HepG2 (cell line): ENCODE data around the gene SPATA31E1. TPM values are rescaled to one million over a fixed set of nuclear protein-coding genes. Genes with fewer than 3 reads are reported as not detected.

ENCODE experiments used
- ATAC-seq: fragments of 200-7000 bp; cut with Tn5 transposase; 3 replicates; pipeline ENCODE4 v1.9.1; 2020; ENCODE audit warnings: mild to moderate bottlenecking, moderate library complexity
- BruUV-seq: library from RNA; stranded (reverse); fragments of 400-500 nt; replicated peaks from 2 replicates; lab custom pipeline; 2021; lab: Mats Ljungman, UMichigan
- CTCF ChIA-PET: fragments of 300-600 bp; formaldehyde crosslinking; extraction: SDS; loops from one replicate; lab custom pipeline; 2021; ENCODE audit warnings: low total read pairs, inconsistent platforms, low intra/inter-chr PET ratio; lab: Yijun Ruan, JAX
- POLR2A ChIA-PET: fragments of 350-600 bp; sonication (Branson Sonifier 250); formaldehyde crosslinking; loops from one replicate; lab custom pipeline; 2020; ENCODE audit warnings: antibody characterized with exemption, inconsistent platforms; lab: Yijun Ruan, JAX
- DNase-seq: peaks from one replicate; pipeline ENCODE4 v3.0.0-alpha.2; 2015; ENCODE audit warnings: low spot score
- FAIRE-seq: peaks from 3 replicates; lab custom pipeline; 2011; peaks lifted over from hg19 to GRCh38; lab: Jason Lieb, UNC
- H2AFZ ChIP-seq: one replicate; pipeline ENCODE4 v1.6.1; 2011; ENCODE audit warnings: low read length, inconsistent platforms
- H3K27ac ChIP-seq: fragments of 300-600 bp; 3 replicates; pipeline ENCODE4 v1.8.0; 2011; ENCODE audit warnings: mixed run types, mild to moderate bottlenecking, mixed read lengths, low read length, inconsistent platforms; ENCODE audit not compliant: insufficient read depth; ENCODE audit errors: extremely low read length
- H3K27me3 ChIP-seq, 2 experiments: fragments of 200-600 bp in 1 of 2; 2 replicates in 1 of 2; 3 replicates in 1 of 2; pipeline versions ENCODE4 v1.6.0 to v1.8.0; 2011; ENCODE audit warnings: low read length in 2 of 2, mild to moderate bottlenecking in 2 of 2, moderate library complexity in 2 of 2, inconsistent platforms in 1 of 2; ENCODE audit not compliant: insufficient read depth in 2 of 2, control insufficient read depth in 1 of 2
- H3K36me3 ChIP-seq, 2 experiments: fragments of 200-600 bp in 1 of 2; replicated peaks in 1 of 2; 2 replicates in 1 of 2; 3 replicates in 1 of 2; pipeline versions ENCODE4 v1.5.1 to v1.8.0; 2011; ENCODE audit warnings: low read length in 2 of 2, inconsistent platforms in 1 of 2; ENCODE audit not compliant: insufficient read depth in 2 of 2, control insufficient read depth in 1 of 2
- H3K4me1 ChIP-seq: 2 replicates; pipeline ENCODE4 v1.5.1; 2012; ENCODE audit warnings: low read length, inconsistent platforms; ENCODE audit not compliant: insufficient read depth
- H3K4me2 ChIP-seq: 2 replicates; pipeline ENCODE4 v1.6.0; 2011; ENCODE audit warnings: low read depth, low read length, inconsistent platforms
- H3K4me3 ChIP-seq, 3 experiments: fragments of 200-600 bp in 1 of 3; sonication (generic), shearing (Covaris generic) in 1 of 3; replicated peaks in 1 of 3; 2 replicates each; pipeline ENCODE4 v1.5.1; 2011 to 2016; ENCODE audit warnings: low read length in 3 of 3, inconsistent platforms in 2 of 3, low read depth in 2 of 3, mild to moderate bottlenecking in 2 of 3, control low read depth in 1 of 3, mixed read lengths in 1 of 3; ENCODE audit not compliant: insufficient read depth in 1 of 3
- H3K79me2 ChIP-seq: one replicate; pipeline ENCODE4 v1.6.1; 2011; ENCODE audit warnings: low read length, inconsistent platforms; ENCODE audit not compliant: insufficient read depth
- H3K9ac ChIP-seq: 2 replicates; pipeline ENCODE4 v1.6.0; 2011; ENCODE audit warnings: mild to moderate bottlenecking, low read depth, low read length, inconsistent platforms; ENCODE audit not compliant: insufficient read depth
- H3K9me3 ChIP-seq: 2 replicates; pipeline ENCODE4 v1.5.1; 2012; ENCODE audit warnings: mild to moderate bottlenecking, low read length
- H4K20me1 ChIP-seq: 2 replicates; pipeline ENCODE4 v1.6.0; 2011; ENCODE audit warnings: inconsistent platforms, mild to moderate bottlenecking, low read length, moderate library complexity; ENCODE audit not compliant: insufficient read depth
- BCL6 ChIP-seq: IDR thresholded peaks from 2 replicates; pipeline ENCODE4 v1.6.1; 2016; ENCODE audit warnings: missing genetic modification reagents, missing compliant biosample characterization
- DNMT1 ChIP-seq: sonication (generic); formaldehyde crosslinking; IDR thresholded peaks from 2 replicates; pipeline ENCODE4 v1.5.1; 2020; ENCODE audit warnings: mild to moderate bottlenecking, missing genetic modification reagents
- DPF2 ChIP-seq: sonication (generic); formaldehyde crosslinking; IDR thresholded peaks from 2 replicates; pipeline ENCODE4 v1.4.0; 2020; ENCODE audit warnings: mild to moderate bottlenecking, low read depth, missing genetic modification reagents, borderline replicate concordance
- HINFP ChIP-seq: sonication (generic); formaldehyde crosslinking; IDR thresholded peaks from 2 replicates; pipeline ENCODE4 v1.4.0; 2020; ENCODE audit warnings: low read depth, mild to moderate bottlenecking, missing genetic modification reagents
- HNF1B ChIP-seq: sonication (generic); formaldehyde crosslinking; IDR thresholded peaks from 2 replicates; pipeline ENCODE4 v1.5.1; 2020; ENCODE audit warnings: mild to moderate bottlenecking, moderate library complexity, missing genetic modification reagents
- IRX3 ChIP-seq: sonication (generic); formaldehyde crosslinking; IDR thresholded peaks from 2 replicates; pipeline ENCODE4 v1.8.1; 2023; ENCODE audit warnings: mild to moderate bottlenecking, low read depth, missing genetic modification reagents, borderline replicate concordance
- JUN ChIP-seq: sonication (generic); formaldehyde crosslinking; IDR thresholded peaks from 2 replicates; pipeline ENCODE4 v1.4.0; 2020; ENCODE audit warnings: mild to moderate bottlenecking, missing genetic modification reagents
- NFE2 ChIP-seq: sonication (generic); formaldehyde crosslinking; IDR thresholded peaks from 2 replicates; pipeline ENCODE4 v1.4.0; 2020; ENCODE audit warnings: missing genetic modification reagents
- NFIC ChIP-seq: IDR thresholded peaks from 2 replicates; pipeline ENCODE4 v1.6.1; 2012; ENCODE audit warnings: mild to moderate bottlenecking, low read length, inconsistent platforms
- NR2C2 ChIP-seq: sonication (generic); formaldehyde crosslinking; IDR thresholded peaks from 2 replicates; pipeline ENCODE4 v1.4.0; 2020; ENCODE audit warnings: missing genetic modification reagents, mild to moderate bottlenecking, moderate library complexity, borderline replicate concordance
- TBL1XR1 ChIP-seq: fragments of 150-350 bp; IDR thresholded peaks from 2 replicates; pipeline ENCODE4 v1.6.1; 2014; ENCODE audit warnings: borderline replicate concordance, low read length; ENCODE audit not compliant: partially characterized antibody
- TFAP4 ChIP-seq: sonication (generic); IDR thresholded peaks from 2 replicates; pipeline ENCODE4 v1.6.1; 2016; ENCODE audit warnings: low read depth, borderline replicate concordance
- ZBTB42 ChIP-seq: sonication (generic); formaldehyde crosslinking; IDR thresholded peaks from 2 replicates; pipeline ENCODE4 v1.5.0; 2020; ENCODE audit warnings: mild to moderate bottlenecking, missing genetic modification reagents
- ZBTB7A ChIP-seq: sonication (generic); formaldehyde crosslinking; IDR thresholded peaks from 2 replicates; pipeline ENCODE4 v1.8.0; 2022; ENCODE audit warnings: mild to moderate bottlenecking, missing genetic modification reagents
- ZFP62 ChIP-seq: sonication (generic); formaldehyde crosslinking; IDR thresholded peaks from 2 replicates; pipeline ENCODE4 v1.4.0; 2020; ENCODE audit warnings: missing genetic modification reagents
- ZNF180 ChIP-seq: sonication (generic); formaldehyde crosslinking; IDR thresholded peaks from 2 replicates; pipeline ENCODE4 v1.4.0; 2020; ENCODE audit warnings: low read depth, missing genetic modification reagents, borderline replicate concordance
- ZNF609 ChIP-seq: sonication (generic); formaldehyde crosslinking; IDR thresholded peaks from 2 replicates; pipeline ENCODE4 v1.4.0; 2020; ENCODE audit warnings: mild to moderate bottlenecking, missing genetic modification reagents, borderline replicate concordance
- WGBS: methylation state at CpG from one replicate; pipeline ENCODE4 v1.1.6; 2017; ENCODE audit warnings: low lambda C conversion rate; 5-methylcytosine and 5-hydroxymethylcytosine counted together
- in situ Hi-C: cut with HindIII; loops from 2 replicates; pipeline ENCODE4 v1.10.0; 2017; ENCODE audit warnings: low pct_unique_long_range_greater_than_20kb; ENCODE audit not compliant: extremely low pct_ligation_motif_present
- intact Hi-C: fragments of 100-400 bp; cut with micrococcal nuclease; formaldehyde crosslinking; loops from one replicate; pipeline ENCODE4 v1.10.0; 2022; ENCODE audit not compliant: unreplicated experiment
- polyA plus RNA-seq, 8 experiments: library from polyadenylated mRNA; depleted of rRNA in 3 of 8; stranded (reverse) in 7 of 8; unstranded in 1 of 8; fragments of >200 nt; fragmentation: Illumina TruSeq in 4 of 8; extraction: Trizol in 4 of 8; gene quantifications; 2 replicates each; pipeline versions ENCODE4 v1.2.1 to v1.2.3, GENCODE V29; 2011 to 2016; ENCODE audit warnings: low read depth in 4 of 8, missing spikeins in 1 of 8, mixed read lengths in 1 of 8; ENCODE audit not compliant: insufficient read depth in 1 of 8
- total RNA-seq, 5 experiments: library from RNA; depleted of rRNA; stranded (reverse); fragments of >200 nt; fragmentation: Illumina TruSeq; extraction: Trizol; gene quantifications; 2 replicates each; pipeline ENCODE4 v1.2.3, GENCODE V29; 2016; ENCODE audit warnings: low read depth in 1 of 5

Gene SPATA31E1
- total and polyA plus RNA-seq, 2 of the 13 experiments (the other 11 are each of a cell fraction or from before 2014, with no cell fraction given): not detected

GRCh38 chr9:87861332-87861731, 21.3 kb upstream of the SPATA31E1 start:
- Histone ChIP-seq H3K27ac (no peak overlapping the region), H3K36me3 (no peaks in the 10 kb centered on the region), H3K4me3 (no peak overlapping the region), H2AFZ (no peak overlapping the region), H3K9me3 (peaks cover 4% of the 10 kb centered on the region; the same call in 1 of the 2 replicates), H3K27me3 (no peaks in the 10 kb centered on the region), H3K9ac (no peak overlapping the region), H4K20me1 (no peaks in the 10 kb centered on the region), H3K79me2 (no peaks in the 10 kb centered on the region), H3K4me2 (no peak overlapping the region), H3K4me1 (no peaks in the 10 kb centered on the region)
- BruUV-seq: no TSS peak
- DNase-seq (no peak), FAIRE-seq (no peak), ATAC-seq (no peak)
- CTCF ChIA-PET: no interaction called here
- in situ Hi-C loops: no loop called here
- intact Hi-C loops: no loop called here
- POLR2A ChIA-PET: no interaction called here
- WGBS: 0% methylated on average over 1 of the region's 1 CpG
- TF ChIP-seq ZNF609 (CRISPR knock-in tag): no peak
- TF ChIP-seq DPF2: no peak
- TF ChIP-seq ZFP62 (CRISPR knock-in tag): no peak
- TF ChIP-seq NFIC: no peak
- no peak for TF ChIP-seq ZBTB7A (CRISPR knock-in tag)
- no peak for TF ChIP-seq DNMT1 (CRISPR knock-in tag)
- TF ChIP-seq ZBTB42: no peak
- TF ChIP-seq HNF1B (CRISPR knock-in tag): no peak
- TF ChIP-seq NFE2 (CRISPR knock-in tag): no peak
- no peak for TF ChIP-seq TBL1XR1
- TF ChIP-seq BCL6 (CRISPR knock-in tag): no peak
- TF ChIP-seq ZNF180 (CRISPR knock-in tag): no peak
- TF ChIP-seq JUN (CRISPR knock-in tag): no peak
- no peak for TF ChIP-seq HINFP (CRISPR knock-in tag)
- no peak for TF ChIP-seq TFAP4
- TF ChIP-seq NR2C2 (CRISPR knock-in tag): no peak
- TF ChIP-seq IRX3: no peak
